Lower leg skin (tissue), 3 donors: ENCODE measurements around the gene FKBP6.
"Not testable (repeated sequence)": the region's sequence is repeated elsewhere in the genome, so short reads cannot be mapped to it uniquely, and the experiment has no call there.

Experiments used
- POLR2A ChIP-seq, 2 donors: fragments of 450-650 bp; IDR thresholded peaks; one replicate each; pipeline ENCODE4 v1.6.1; 2016 to 2017; ENCODE audit warnings: antibody characterized with exemption in 2 of 2, mild to moderate bottlenecking in 1 of 2, moderate library complexity in 1 of 2
- TF ChIP-seq, protein P1 (sequence below), 3 donors: fragments of 450-650 bp; IDR thresholded peaks; one replicate each; pipeline ENCODE4 v1.5.1; 2016; ENCODE audit warnings: antibody characterized with exemption in 3 of 3, mild to moderate bottlenecking in 3 of 3, moderate library complexity in 2 of 3

GRCh38 chr7:73311421-73311820, 16.5 kb upstream of the FKBP6 start:
- TF ChIP-seq, protein P1, sequence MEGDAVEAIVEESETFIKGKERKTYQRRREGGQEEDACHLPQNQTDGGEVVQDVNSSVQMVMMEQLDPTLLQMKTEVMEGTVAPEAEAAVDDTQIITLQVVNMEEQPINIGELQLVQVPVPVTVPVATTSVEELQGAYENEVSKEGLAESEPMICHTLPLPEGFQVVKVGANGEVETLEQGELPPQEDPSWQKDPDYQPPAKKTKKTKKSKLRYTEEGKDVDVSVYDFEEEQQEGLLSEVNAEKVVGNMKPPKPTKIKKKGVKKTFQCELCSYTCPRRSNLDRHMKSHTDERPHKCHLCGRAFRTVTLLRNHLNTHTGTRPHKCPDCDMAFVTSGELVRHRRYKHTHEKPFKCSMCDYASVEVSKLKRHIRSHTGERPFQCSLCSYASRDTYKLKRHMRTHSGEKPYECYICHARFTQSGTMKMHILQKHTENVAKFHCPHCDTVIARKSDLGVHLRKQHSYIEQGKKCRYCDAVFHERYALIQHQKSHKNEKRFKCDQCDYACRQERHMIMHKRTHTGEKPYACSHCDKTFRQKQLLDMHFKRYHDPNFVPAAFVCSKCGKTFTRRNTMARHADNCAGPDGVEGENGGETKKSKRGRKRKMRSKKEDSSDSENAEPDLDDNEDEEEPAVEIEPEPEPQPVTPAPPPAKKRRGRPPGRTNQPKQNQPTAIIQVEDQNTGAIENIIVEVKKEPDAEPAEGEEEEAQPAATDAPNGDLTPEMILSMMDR (IDR thresholded peaks at IDR 0.05): not testable (repeated sequence)
- TF ChIP-seq POLR2A (IDR thresholded peaks at IDR 0.05): not testable (repeated sequence)
